BJ (cell line): ENCODE results near the gene SPOP. TPM values are rescaled to one million over a fixed set of nuclear protein-coding genes. Genes with fewer than 3 reads are reported as not detected.

Source experiments
- CTCF ChIA-PET: fragments of 350-600 bp; formaldehyde crosslinking; extraction: SDS; loops from one replicate; lab custom pipeline; 2021; ENCODE audit warnings: antibody characterized with exemption, inconsistent platforms; lab: Yijun Ruan, JAX
- POLR2A ChIA-PET: fragments of 300-600 bp; sonication (Branson Sonifier 250); formaldehyde crosslinking; extraction: SDS; loops from one replicate; lab custom pipeline; 2021; ENCODE audit warnings: antibody characterized with exemption; lab: Charles Lee
- DNase-seq: peaks from one replicate; pipeline ENCODE4 v3.0.0-alpha.2; 2011; ENCODE audit warnings: low read depth
- H3K27me3 ChIP-seq: 2 replicates; pipeline ENCODE4 v1.6.0; 2011; ENCODE audit warnings: low read length; ENCODE audit not compliant: control insufficient read depth, insufficient read depth
- H3K36me3 ChIP-seq: 2 replicates; pipeline ENCODE4 v1.5.1; 2011; ENCODE audit warnings: low read length; ENCODE audit not compliant: control insufficient read depth, insufficient read depth
- H3K4me3 ChIP-seq: 2 replicates; pipeline ENCODE4 v1.5.1; 2011; ENCODE audit warnings: low read depth, mild to moderate bottlenecking, control low read depth, low read length
- CTCF ChIP-seq: IDR thresholded peaks from 2 replicates; pipeline ENCODE4 v1.5.1; 2011; ENCODE audit warnings: low read depth, mild to moderate bottlenecking, control low read depth, inconsistent platforms, low read length, moderate library complexity; ENCODE audit not compliant: insufficient read depth
- polyA plus RNA-seq: library from polyadenylated mRNA; depleted of rRNA; stranded (reverse); fragments of >200 nt; gene quantifications from 2 replicates; pipeline ENCODE4 v1.2.3, GENCODE V29; 2011

SPOP gene
- polyA plus RNA-seq, 1 experiment = 136 TPM

- POLR2A ChIA-PET = no interaction called here
- TF ChIP-seq CTCF = no peak
Observed at GRCh38 chr17:49602783-49603182, 75.1 kb downstream of the SPOP start.

GRCh38 chr17:49600949-49601348 lies 76.9 kb downstream of the SPOP start:
- Histone ChIP-seq H3K4me3 (no peak overlapping the region), H3K36me3 (peaks cover 3% of the 10 kb centered on the region; the same call in 1 of the 2 replicates), H3K27me3 (no peaks in the 10 kb centered on the region)
- DNase-seq = no peak
- no peak for TF ChIP-seq CTCF
- CTCF ChIA-PET = interaction anchor here (0.7 to 3.3 kb wide), 3 partner anchors 95 to 249 kb away, joined by 3 to 12 read pairs (median 5); partner anchors contain the start of gene SLC35B1
- POLR2A ChIA-PET = no interaction called here

More at GRCh38 chr17:49602783-49603182, 75.1 kb downstream of the SPOP start:
- CTCF ChIA-PET = interaction anchor here (0.8 to 3.3 kb wide), 5 partner anchors 13 to 93 kb away, joined by 3 to 12 read pairs (median 3); no protein-coding TSS in a partner anchor
- DNase-seq = no peak
- Histone ChIP-seq H3K4me3 (no peak overlapping the region), H3K27me3 (no peaks in the 10 kb centered on the region), H3K36me3 (peaks cover 6% of the 10 kb centered on the region; the same call in 1 of the 2 replicates)

GRCh38 chr17:49598918-49599317 lies 79.0 kb downstream of the SPOP start:
- TF ChIP-seq CTCF = no peak
- DNase-seq = no peak
- no peaks in the 10 kb centered on the region for H3K27me3 ChIP-seq
- H3K4me3 ChIP-seq = no peak overlapping the region
- POLR2A ChIA-PET = no interaction called here
- 0 out of 2 replicates have a peak, but pooled peaks cover 1% of the 10 kb centered on the region for H3K36me3 ChIP-seq
- CTCF ChIA-PET = interaction anchor here (0.6 to 2.2 kb wide), 3 partner anchors 16 to 278 kb away, joined by 4 to 13 read pairs (median 8); no protein-coding TSS in a partner anchor

GRCh38 chr17:49597928-49598655 lies 79.8 kb downstream of the SPOP start:
- 0 out of 2 replicates have a peak, but pooled peaks cover 1% of the 10 kb centered on the region for H3K36me3 ChIP-seq
- no peak for TF ChIP-seq CTCF
- no peaks in the 10 kb centered on the region for H3K27me3 ChIP-seq
- DNase-seq = no peak
- CTCF ChIA-PET = interaction anchor here (0.7 to 2.2 kb wide), 4 partner anchors 9 to 29 kb away, joined by 3 to 13 read pairs (median 6); no protein-coding TSS in a partner anchor
- H3K4me3 ChIP-seq = no peak overlapping the region
- POLR2A ChIA-PET = interaction anchor here (0.7 kb wide), 1 partner anchor 93 kb away, joined by 4 read pairs; no protein-coding TSS in a partner anchor

- ChIA-PET POLR2A (interaction anchor here (0.7 kb wide), 1 partner anchor 94 kb away, joined by 4 read pairs; no protein-coding TSS in a partner anchor), CTCF (interaction anchor here (0.7 to 2.2 kb wide), 4 partner anchors 8 to 28 kb away, joined by 3 to 13 read pairs (median 6); no protein-coding TSS in a partner anchor)
- no peak for TF ChIP-seq CTCF
- DNase-seq = no peak
- peaks cover 1% of the 10 kb centered on the region; the same call in 1 of the 2 replicates for H3K36me3 ChIP-seq
- H3K27me3 ChIP-seq = no peaks in the 10 kb centered on the region
- no peak overlapping the region for H3K4me3 ChIP-seq
Observed at GRCh38 chr17:49597436-49597835, 80.5 kb downstream of the SPOP start.
